Endothelial cell of umbilical vein (primary cell): ENCODE data around the gene SLC22A9. TPM values are rescaled to one million over a fixed set of nuclear protein-coding genes. Genes with fewer than 3 reads are reported as not detected.

Experiments
- polyA plus RNA-seq, 4 experiments: library from polyadenylated mRNA; depleted of rRNA in 3 of 4; stranded (reverse) in 3 of 4; unstranded in 1 of 4; fragments of >200 nt; gene quantifications; 2 replicates each; pipeline versions ENCODE4 v1.2.1 to v1.2.3, GENCODE V29; 2011 to 2012; ENCODE audit warnings: missing spikeins in 1 of 4
- total RNA-seq: library from RNA; stranded (reverse); gene quantifications from 2 replicates; pipeline ENCODE4 v1.2.3, GENCODE V29; 2021

The SLC22A9 gene
- total and polyA plus RNA-seq, 2 donors (not counting 3 experiments of a cell fraction or from before 2014, with no cell fraction given), result not detected

Other genes starting within 250 kb of the SLC22A9 start
- not detected in 2 replicates for gene SLC22A24, start 225.6 kb upstream of the SLC22A9 start, total RNA-seq
- not detected in 2 replicates for gene SLC22A24, start 225.6 kb upstream of the SLC22A9 start, polyA plus RNA-seq
- not detected in 2 replicates for gene SLC22A25, start 126.2 kb upstream of the SLC22A9 start, total RNA-seq
- not detected in 2 replicates for gene SLC22A25, start 126.2 kb upstream of the SLC22A9 start, polyA plus RNA-seq
- gene PLAAT5, start 121.4 kb downstream of the SLC22A9 start, total RNA-seq, result not detected in 2 replicates
- not detected in 2 replicates for gene PLAAT5, start 121.4 kb downstream of the SLC22A9 start, polyA plus RNA-seq
- not detected in 2 replicates for gene LGALS12, start 136.3 kb downstream of the SLC22A9 start, total RNA-seq
- gene LGALS12, start 136.3 kb downstream of the SLC22A9 start, polyA plus RNA-seq, result not detected in 2 replicates
- 0.95 TPM in 1 of 2 replicates, not detected in the other for gene PLAAT4, start 167.0 kb downstream of the SLC22A9 start, total RNA-seq
- 0.88 and 1.7 TPM in 2 replicates for gene PLAAT4, start 167.0 kb downstream of the SLC22A9 start, polyA plus RNA-seq
- gene PLAAT2, start 193.6 kb downstream of the SLC22A9 start, total RNA-seq, result not detected in 2 replicates
- gene PLAAT2, start 193.6 kb downstream of the SLC22A9 start, polyA plus RNA-seq, result 0.40 TPM in 1 of 2 replicates, not detected in the other
- 22.8 and 24.2 TPM in 2 replicates for gene PLAAT3, start 244.6 kb downstream of the SLC22A9 start, total RNA-seq
- gene PLAAT3, start 244.6 kb downstream of the SLC22A9 start, polyA plus RNA-seq, result 37.0 and 40.2 TPM in 2 replicates